Ovary (tissue), 9 donors: ENCODE measurements around the gene SORCS2. TPM values are rescaled to one million over a fixed set of nuclear protein-coding genes. Genes with fewer than 3 reads are reported as not detected.

Experiments
- DNase-seq, 5 donors: peaks; one replicate each; pipeline ENCODE4 v3.0.0-alpha.2; 2019 to 2020
- H3K27ac ChIP-seq, 2 donors: fragments of 200-600 bp; one replicate each; pipeline versions ENCODE4 v1.5.1 to v1.8.0; 2019 to 2022
- H3K27me3 ChIP-seq: fragments of 200-600 bp; one replicate; pipeline ENCODE4 v1.8.0; 2022
- H3K36me3 ChIP-seq: fragments of 200-600 bp; sonication (generic); one replicate; pipeline ENCODE4 v1.5.1; 2019
- H3K4me1 ChIP-seq: one replicate; pipeline ENCODE4 v1.8.1; 2013; ENCODE audit warnings: mild to moderate bottlenecking, moderate library complexity; ENCODE audit not compliant: insufficient read depth
- H3K4me3 ChIP-seq: fragments of 200-600 bp; sonication (generic); one replicate; pipeline ENCODE4 v1.5.1; 2017
- H3K9me3 ChIP-seq, 2 donors: fragments of 200-600 bp in 1 of 2; sonication (generic) in 1 of 2; one replicate each; pipeline versions ENCODE4 v1.5.1 to v1.8.1; 2013 to 2019; ENCODE audit warnings: mild to moderate bottlenecking in 1 of 2, moderate library complexity in 1 of 2
- EP300 ChIP-seq: sonication (generic); formaldehyde crosslinking; IDR thresholded peaks from one replicate; pipeline ENCODE4 v1.6.1; 2017; ENCODE audit warnings: antibody characterized with exemption
- POLR2A ChIP-seq: fragments of 450-650 bp; IDR thresholded peaks from one replicate; pipeline ENCODE4 v1.6.1; 2017; ENCODE audit warnings: antibody characterized with exemption, mild to moderate bottlenecking, moderate library complexity
- WGBS, 3 donors: extraction: QIAGEN DNeasy Blood & Tissue Kit in 1 of 3; methylation state at CpG; one replicate each; pipeline versions ENCODE4 v1.1.5 to v1.1.7; 2013 to 2017; 5-methylcytosine and 5-hydroxymethylcytosine counted together
- intact Hi-C, 4 donors: fragments of 100-400 bp; cut with DNase I; formaldehyde crosslinking; loops; one replicate each; pipeline versions ENCODE4 v1.11.0 to v1.15.1; 2022 to 2023
- polyA plus RNA-seq, 2 donors: library from polyadenylated mRNA; stranded (reverse); fragments of 200-250 nt in 1 of 2; fragments of 350-450 nt in 1 of 2; fragmentation: Illumina TruSeq in 1 of 2; extraction: RNeasy Lipid Tissue Mini Kit (QIAGEN cat#74804) in 1 of 2; gene quantifications; one replicate each; pipeline ENCODE4 v1.2.3, GENCODE V29; 2013 to 2014
- total RNA-seq, 7 donors: library from RNA; depleted of rRNA in 2 of 7; stranded (reverse); fragments of >200 nt in 2 of 7; fragmentation: NEBNext Ultra II Directional in 3 of 7; extraction: Animal tissue kit (Norgen Biotek cat#: 25700) in 3 of 7; gene quantifications; one replicate each; pipeline versions ENCODE4 v1.1.0 to v1.2.4, GENCODE V29; 2016 to 2023
- TF ChIP-seq, protein P1 (sequence below), 3 donors: fragments of 450-650 bp in 2 of 3; fragments of 200-600 bp in 1 of 3; IDR thresholded peaks; one replicate each; pipeline versions ENCODE4 v1.5.1 to v1.8.0; 2016 to 2022; ENCODE audit warnings: antibody characterized with exemption in 3 of 3, mild to moderate bottlenecking in 1 of 3
- donor health status: DM: no; HTN: no; CAD: no; lungs with moderate emphysema.
- donor health status: DM: no; HTN: no; CAD: no.
- donor health status: Bipolar disorder and iron deficiency.
- donor health status: DM: yes; HTN: yes; CAD: no.
- donor health status: DM: no; HTN: no; CAD: no.
- donor health status: DM: yes; HTN: yes; CAD: no.

SORCS2 gene
- total and polyA plus RNA-seq, 9 donors, result 0.60 to 23.9 (median 7.1) TPM

DNA sequence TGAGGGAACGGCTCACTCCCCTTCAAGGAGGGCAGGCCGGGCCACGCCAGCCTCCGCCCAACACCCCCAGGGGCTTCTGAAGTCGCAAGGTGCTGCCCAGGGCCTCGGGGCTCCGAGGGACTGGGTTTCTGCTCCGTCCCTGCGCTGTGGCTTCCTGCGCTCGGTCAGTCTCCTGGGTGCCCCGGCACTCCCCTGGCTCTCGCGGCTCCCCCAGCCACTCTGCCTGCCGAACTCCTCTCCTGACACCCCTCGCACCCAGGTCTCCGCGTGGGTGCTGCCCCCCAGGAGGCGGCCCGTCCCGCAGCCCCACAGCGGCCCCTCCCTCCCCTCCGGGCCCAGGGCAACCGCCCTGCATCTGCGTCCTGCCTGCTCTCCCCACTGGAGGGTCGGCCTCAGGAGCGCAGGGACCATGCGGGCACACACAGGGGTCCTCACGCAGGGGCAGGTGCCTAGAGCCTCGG lies 595.4 kb downstream of the SORCS2 start:
- Histone ChIP-seq H3K4me1 (peaks cover 10% of the 10 kb centered on the region), H3K9me3 (no peaks in the 10 kb centered on the region), H3K27ac (no peak overlapping the region), H3K4me3 (no peak overlapping the region), H3K36me3 (no peaks in the 10 kb centered on the region), H3K27me3 (no peaks in the 10 kb centered on the region)
- intact Hi-C loops, result no loop called here
- 90 to 95% (median 91%) methylated on average over 26 to 30 of the region's 30 CpGs for WGBS, 3 donors
- no peak for TF ChIP-seq EP300
- TF ChIP-seq POLR2A, result no peak
- TF ChIP-seq, protein P1, sequence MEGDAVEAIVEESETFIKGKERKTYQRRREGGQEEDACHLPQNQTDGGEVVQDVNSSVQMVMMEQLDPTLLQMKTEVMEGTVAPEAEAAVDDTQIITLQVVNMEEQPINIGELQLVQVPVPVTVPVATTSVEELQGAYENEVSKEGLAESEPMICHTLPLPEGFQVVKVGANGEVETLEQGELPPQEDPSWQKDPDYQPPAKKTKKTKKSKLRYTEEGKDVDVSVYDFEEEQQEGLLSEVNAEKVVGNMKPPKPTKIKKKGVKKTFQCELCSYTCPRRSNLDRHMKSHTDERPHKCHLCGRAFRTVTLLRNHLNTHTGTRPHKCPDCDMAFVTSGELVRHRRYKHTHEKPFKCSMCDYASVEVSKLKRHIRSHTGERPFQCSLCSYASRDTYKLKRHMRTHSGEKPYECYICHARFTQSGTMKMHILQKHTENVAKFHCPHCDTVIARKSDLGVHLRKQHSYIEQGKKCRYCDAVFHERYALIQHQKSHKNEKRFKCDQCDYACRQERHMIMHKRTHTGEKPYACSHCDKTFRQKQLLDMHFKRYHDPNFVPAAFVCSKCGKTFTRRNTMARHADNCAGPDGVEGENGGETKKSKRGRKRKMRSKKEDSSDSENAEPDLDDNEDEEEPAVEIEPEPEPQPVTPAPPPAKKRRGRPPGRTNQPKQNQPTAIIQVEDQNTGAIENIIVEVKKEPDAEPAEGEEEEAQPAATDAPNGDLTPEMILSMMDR (IDR thresholded peaks at IDR 0.05), result no peak
- peak in 2 of 5 donors; percentile 21 for DNase-seq

DNA sequence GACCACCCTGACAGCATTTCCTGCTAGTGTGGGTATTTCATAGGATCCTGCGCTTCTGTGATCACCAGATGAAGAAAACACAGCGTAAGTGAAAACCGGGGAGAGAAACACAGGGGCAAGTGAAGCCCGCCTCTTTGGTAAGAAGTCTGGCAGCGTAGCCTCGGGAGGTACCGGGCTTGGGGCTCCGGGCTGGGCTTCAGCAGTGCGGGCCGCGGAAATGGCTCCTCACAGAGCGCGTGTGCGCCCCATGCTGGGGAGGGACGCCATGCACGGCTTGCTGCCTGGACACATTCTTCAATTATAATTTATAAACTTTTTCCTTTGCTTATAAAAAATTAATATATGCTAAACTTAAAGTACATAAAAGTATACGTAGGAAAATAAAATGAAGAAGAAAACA lies 595.9 kb downstream of the SORCS2 start:
- H3K27me3 ChIP-seq, result no peaks in the 10 kb centered on the region
- no peaks in the 10 kb centered on the region for H3K9me3 ChIP-seq
- no peak overlapping the region for H3K4me3 ChIP-seq
- no peak for TF ChIP-seq EP300
- TF ChIP-seq POLR2A, result no peak
- TF ChIP-seq, protein P1 (IDR thresholded peaks at IDR 0.05), result no peak
- no peaks in the 10 kb centered on the region for H3K36me3 ChIP-seq
- intact Hi-C loops, result no loop called here
- H3K4me1 ChIP-seq, result peaks cover 10% of the 10 kb centered on the region
- DNase-seq, result peak in 2 of 5 donors; percentile 11 to 28
- 93 to 96% (median 94%) methylated on average over 17 of the region's 17 CpGs for WGBS, 3 donors
- no peak overlapping the region for H3K27ac ChIP-seq

DNA sequence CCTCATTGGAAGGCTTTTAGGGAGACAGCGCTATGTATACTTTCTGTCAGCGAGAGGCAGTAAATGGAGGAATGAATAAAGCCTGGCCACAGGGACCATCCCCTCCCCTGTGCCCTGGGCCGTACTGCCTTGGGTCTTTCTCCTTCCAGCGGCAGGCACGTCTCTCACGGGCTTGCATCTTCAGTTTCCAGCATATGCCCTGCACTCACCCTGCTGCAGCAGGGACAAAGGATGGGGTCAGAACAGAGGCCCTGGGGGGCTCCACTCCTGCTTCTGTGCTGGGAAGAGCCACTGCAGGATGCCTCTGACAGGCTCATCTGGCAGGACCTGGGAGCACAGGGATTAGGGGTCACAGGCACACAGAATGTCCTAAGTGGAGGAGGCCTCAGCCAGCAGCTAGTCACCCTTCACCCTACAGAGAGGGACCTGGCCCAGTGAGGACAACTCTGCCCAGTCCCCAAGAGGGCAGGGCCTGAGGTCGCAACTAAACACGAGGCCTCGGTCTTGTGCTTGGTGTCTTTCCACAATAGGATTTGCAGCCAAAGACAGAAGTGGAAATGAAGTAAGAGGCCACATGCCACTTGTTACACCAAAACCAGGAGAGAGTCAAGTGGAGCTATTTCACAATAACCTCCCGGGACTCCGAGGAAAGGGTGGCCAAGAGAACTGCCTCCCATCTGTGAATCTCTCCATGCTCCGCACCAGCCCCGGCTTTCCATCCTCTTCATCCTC lies 596.5 kb downstream of the SORCS2 start:
- TF ChIP-seq POLR2A (no peak), EP300 (no peak)
- TF ChIP-seq, protein P1 (IDR thresholded peaks at IDR 0.05), result no peak
- intact Hi-C loops, result no loop called here
- peak in 2 of 5 donors; percentile 16 to 23 for DNase-seq
- Histone ChIP-seq H3K4me3 (no peak overlapping the region), H3K27ac (no peak overlapping the region), H3K27me3 (no peaks in the 10 kb centered on the region), H3K36me3 (no peaks in the 10 kb centered on the region), H3K9me3 (no peaks in the 10 kb centered on the region), H3K4me1 (peaks cover 10% of the 10 kb centered on the region)
- WGBS, 3 donors, result 90 to 93% (median 91%) methylated on average over 12 to 13 of the region's 13 CpGs

DNA sequence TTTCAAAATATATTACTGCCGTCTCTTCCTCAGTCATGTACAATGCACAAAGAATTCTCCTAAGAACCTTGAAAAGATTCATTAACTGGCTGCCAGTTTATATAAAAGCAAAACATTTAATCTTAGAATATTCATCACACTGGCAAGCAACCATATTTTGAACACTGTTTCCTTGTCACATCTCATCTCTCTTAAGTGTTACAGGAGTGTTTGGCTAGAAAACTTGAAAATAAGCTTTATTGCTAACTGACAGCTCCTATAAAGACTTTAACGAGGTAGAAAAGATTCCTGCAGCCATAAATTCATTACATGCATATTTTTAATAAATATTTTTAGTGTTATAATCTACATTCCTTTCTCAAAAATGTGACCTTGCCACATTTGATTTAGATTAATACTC lies 597.7 kb downstream of the SORCS2 start:
- Histone ChIP-seq H3K27ac (no peak overlapping the region), H3K4me3 (no peak overlapping the region), H3K27me3 (no peaks in the 10 kb centered on the region), H3K36me3 (no peaks in the 10 kb centered on the region), H3K4me1 (peaks cover 10% of the 10 kb centered on the region), H3K9me3 (no peaks in the 10 kb centered on the region)
- TF ChIP-seq EP300, result no peak
- TF ChIP-seq, protein P1 (IDR thresholded peaks at IDR 0.05), result no peak
- TF ChIP-seq POLR2A, result no peak
- 11 to 26% (median 14%) methylated on average over 2 of the region's 2 CpGs for WGBS, 3 donors
- DNase-seq, result no peak
- intact Hi-C loops, result no loop called here
